Measurements from ENCODE around the gene ZFP69.
"Not testable (repeated sequence)": the region's sequence is repeated elsewhere in the genome, so short reads cannot be mapped to it uniquely, and the experiment has no call there.

ZFP69 gene

GRCh38 chr1:40476924-40477677 is at the start of gene ZFP69:
Gene ZFP69, plus strand, starts transcription at chr1:40477290. Its CDS starts 2,072 bp downstream, at chr1:40479362.
- peak; percentile 74 for DNase-seq

- DNase-seq: no peak
Observed at GRCh38 chr1:40431385-40431784, 45.7 kb upstream of the ZFP69 start.

GRCh38 chr1:40432644-40433390 is 44.3 kb upstream of the ZFP69 start:
- DNase-seq: no peak

- no peak for DNase-seq
Observed at GRCh38 chr1:40435471-40435870, 41.6 kb upstream of the ZFP69 start.

- DNase-seq: no peak
Observed at GRCh38 chr1:40435876-40436275, 41.2 kb upstream of the ZFP69 start.

- peak; percentile 54 for DNase-seq
Observed at GRCh38 chr1:40438391-40439015, 38.6 kb upstream of the ZFP69 start.

GRCh38 chr1:40439247-40439646 is 37.8 kb upstream of the ZFP69 start:
- DNase-seq: no peak

GRCh38 chr1:40449684-40450494 is 27.2 kb upstream of the ZFP69 start, which contains the start of gene ZFP69B:
Gene ZFP69B, plus strand, starts transcription at chr1:40450476. Its CDS starts 486 bp downstream, at chr1:40450962.
- DNase-seq: peak; percentile 88

- DNase-seq: peak; percentile 70
Observed at GRCh38 chr1:40450495-40451237, 26.4 kb upstream of the ZFP69 start.

GRCh38 chr1:40451238-40451585 is 25.9 kb upstream of the ZFP69 start:
- no peak for DNase-seq

GRCh38 chr1:40454873-40455272 is 22.2 kb upstream of the ZFP69 start:
- no peak for DNase-seq

GRCh38 chr1:40462956-40463590 is 14.0 kb upstream of the ZFP69 start:
- DNase-seq: no peak

GRCh38 chr1:40469327-40469726 is 7.8 kb upstream of the ZFP69 start:
- no peak for DNase-seq

GRCh38 chr1:40475268-40475667 is 1.8 kb upstream of the ZFP69 start:
- no peak for DNase-seq

- DNase-seq: peak; percentile 2
Observed at GRCh38 chr1:40477678-40478053, 576 bp downstream of the ZFP69 start.

GRCh38 chr1:40478276-40478675 is 1.2 kb downstream of the ZFP69 start:
- no peak for DNase-seq

GRCh38 chr1:40479156-40479555 is 2.1 kb downstream of the ZFP69 start:
- no peak for DNase-seq

- no peak for DNase-seq
Observed at GRCh38 chr1:40495315-40495903, 18.3 kb downstream of the ZFP69 start.

GRCh38 chr1:40502651-40503050 is 25.6 kb downstream of the ZFP69 start:
- not testable (repeated sequence) for DNase-seq

GRCh38 chr1:40507973-40508372 is 30.9 kb downstream of the ZFP69 start:
- DNase-seq: no peak
